Measurements from ENCODE around the gene SUSD2.

The SUSD2 gene

DNA sequence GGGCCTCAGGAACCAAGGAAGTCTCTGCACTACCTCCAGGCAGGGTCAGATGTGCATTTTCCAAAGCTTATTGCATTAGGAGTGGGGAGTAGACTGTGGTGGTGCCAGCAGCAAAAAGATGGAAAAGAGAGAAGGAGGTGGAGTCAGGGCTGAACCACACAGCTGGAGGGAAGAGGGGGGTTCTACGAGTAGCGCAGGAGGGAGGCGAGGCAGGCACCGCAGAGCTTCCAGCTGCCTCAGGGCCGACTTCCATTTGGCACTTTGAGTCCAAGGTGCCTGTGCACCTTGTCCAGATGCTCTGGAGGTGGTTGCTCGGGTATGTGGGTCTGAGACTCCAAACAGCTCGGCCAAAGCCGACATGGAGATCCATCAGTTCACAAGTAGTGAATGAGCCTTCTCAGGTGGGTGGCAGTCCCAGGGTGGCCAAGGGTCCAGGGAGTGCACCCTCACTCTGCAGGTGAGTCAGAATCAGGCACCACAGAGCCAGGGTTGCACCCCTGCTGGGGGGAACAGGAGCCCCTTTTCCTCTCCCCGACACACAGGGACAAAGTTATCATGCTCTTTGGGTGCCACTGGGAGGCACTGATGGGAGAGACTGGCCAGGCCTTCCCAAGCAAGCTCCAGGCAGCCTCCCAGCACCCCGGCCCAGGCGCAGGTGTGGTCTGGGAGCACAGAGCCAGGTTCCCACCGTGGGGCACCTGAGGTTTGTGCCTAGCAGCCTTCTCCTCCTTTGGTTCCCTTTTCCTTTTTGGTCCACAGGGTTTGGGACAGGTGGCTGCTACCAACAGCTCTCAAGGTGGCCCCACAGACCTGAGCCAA, 33.4 kb downstream of the SUSD2 start:
- Histone ChIP-seq H3K9me3 (ENCODE audit: insufficient read depth, low read length) (no peaks in the 10 kb centered on the region), H3K79me2 (ENCODE audit: low read length) (no peaks in the 10 kb centered on the region), H3K4me1 (ENCODE audit: low read length) (peaks cover 5% of the 10 kb centered on the region), H3K9ac (ENCODE audit: low read length) (no peak overlapping the region), H3K36me3 (replicated peaks; ENCODE audit: low read depth, low read length) (no peaks in the 10 kb centered on the region), H4K20me1 (ENCODE audit: insufficient read depth, low read length) (no peaks in the 10 kb centered on the region), H3K4me2 (ENCODE audit: low read length) (no peak overlapping the region), H3K27me3 (ENCODE audit: low read depth, low read length) (no peaks in the 10 kb centered on the region), H2AFZ (ENCODE audit: low read depth, low read length) (no peak overlapping the region), H3K27ac (ENCODE audit: low read length) (no peak overlapping the region), H3K4me3 (ENCODE audit: low read length) (no peak overlapping the region)
- TF ChIP-seq EZH2phosphoT487 (IDR thresholded peaks at IDR 0.05; ENCODE audit: low read depth): no peak
- TF ChIP-seq, protein P1, sequence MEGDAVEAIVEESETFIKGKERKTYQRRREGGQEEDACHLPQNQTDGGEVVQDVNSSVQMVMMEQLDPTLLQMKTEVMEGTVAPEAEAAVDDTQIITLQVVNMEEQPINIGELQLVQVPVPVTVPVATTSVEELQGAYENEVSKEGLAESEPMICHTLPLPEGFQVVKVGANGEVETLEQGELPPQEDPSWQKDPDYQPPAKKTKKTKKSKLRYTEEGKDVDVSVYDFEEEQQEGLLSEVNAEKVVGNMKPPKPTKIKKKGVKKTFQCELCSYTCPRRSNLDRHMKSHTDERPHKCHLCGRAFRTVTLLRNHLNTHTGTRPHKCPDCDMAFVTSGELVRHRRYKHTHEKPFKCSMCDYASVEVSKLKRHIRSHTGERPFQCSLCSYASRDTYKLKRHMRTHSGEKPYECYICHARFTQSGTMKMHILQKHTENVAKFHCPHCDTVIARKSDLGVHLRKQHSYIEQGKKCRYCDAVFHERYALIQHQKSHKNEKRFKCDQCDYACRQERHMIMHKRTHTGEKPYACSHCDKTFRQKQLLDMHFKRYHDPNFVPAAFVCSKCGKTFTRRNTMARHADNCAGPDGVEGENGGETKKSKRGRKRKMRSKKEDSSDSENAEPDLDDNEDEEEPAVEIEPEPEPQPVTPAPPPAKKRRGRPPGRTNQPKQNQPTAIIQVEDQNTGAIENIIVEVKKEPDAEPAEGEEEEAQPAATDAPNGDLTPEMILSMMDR (IDR thresholded peaks at IDR 0.05; ENCODE audit: low read depth, low read length): no peak

DNA sequence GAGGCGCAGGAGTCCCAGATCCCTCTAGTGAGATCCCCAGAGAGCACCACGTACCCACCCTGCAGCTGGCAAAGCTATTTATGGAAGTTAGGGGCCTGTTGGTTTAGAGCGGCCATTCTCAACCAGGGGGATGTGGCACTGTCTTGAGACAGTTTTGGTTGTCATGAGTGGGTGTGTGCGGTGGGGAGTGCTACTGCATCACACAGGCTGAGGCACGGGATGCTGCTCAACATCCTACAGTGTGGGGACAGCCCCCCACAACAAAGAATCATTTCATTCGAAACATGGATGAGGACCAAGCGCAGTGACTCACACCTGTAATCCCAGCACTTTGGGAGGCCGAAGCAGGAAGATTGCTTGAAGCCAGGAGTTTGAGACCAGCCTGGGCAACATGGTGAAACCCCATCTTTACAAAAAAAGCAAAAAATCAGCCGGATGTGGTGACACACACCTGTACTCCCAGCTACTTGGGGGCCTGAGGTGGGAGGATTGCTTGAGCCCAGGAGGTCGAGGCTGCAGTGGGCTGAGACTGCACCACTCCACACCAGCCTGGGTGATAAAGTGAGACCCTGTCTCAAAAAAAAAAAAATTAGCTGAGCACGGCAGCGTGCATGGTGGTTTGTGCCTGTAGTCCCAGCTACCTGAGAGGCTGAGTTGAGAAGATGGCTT, 35.4 kb downstream of the SUSD2 start:
- peaks cover 5% of the 10 kb centered on the region for H3K4me1 ChIP-seq (ENCODE audit: low read length)
- no peaks in the 10 kb centered on the region for H3K36me3 ChIP-seq (replicated peaks; ENCODE audit: low read depth, low read length)
- no peaks in the 10 kb centered on the region for H4K20me1 ChIP-seq (ENCODE audit: insufficient read depth, low read length)
- H3K4me2 ChIP-seq (ENCODE audit: low read length): no peak overlapping the region
- no peaks in the 10 kb centered on the region for H3K27me3 ChIP-seq (ENCODE audit: low read depth, low read length)
- H3K79me2 ChIP-seq (ENCODE audit: low read length): no peaks in the 10 kb centered on the region
- H3K4me3 ChIP-seq (ENCODE audit: low read length): no peak overlapping the region
- TF ChIP-seq, protein P1 (IDR thresholded peaks at IDR 0.05; ENCODE audit: low read depth, low read length): no peak
- TF ChIP-seq EZH2phosphoT487 (IDR thresholded peaks at IDR 0.05; ENCODE audit: low read depth): no peak
- no peak overlapping the region for H3K9ac ChIP-seq (ENCODE audit: low read length)
- H3K9me3 ChIP-seq (ENCODE audit: insufficient read depth, low read length): no peaks in the 10 kb centered on the region
- H3K27ac ChIP-seq (ENCODE audit: low read length): no peak overlapping the region
- no peak overlapping the region for H2AFZ ChIP-seq (ENCODE audit: low read depth, low read length)

DNA sequence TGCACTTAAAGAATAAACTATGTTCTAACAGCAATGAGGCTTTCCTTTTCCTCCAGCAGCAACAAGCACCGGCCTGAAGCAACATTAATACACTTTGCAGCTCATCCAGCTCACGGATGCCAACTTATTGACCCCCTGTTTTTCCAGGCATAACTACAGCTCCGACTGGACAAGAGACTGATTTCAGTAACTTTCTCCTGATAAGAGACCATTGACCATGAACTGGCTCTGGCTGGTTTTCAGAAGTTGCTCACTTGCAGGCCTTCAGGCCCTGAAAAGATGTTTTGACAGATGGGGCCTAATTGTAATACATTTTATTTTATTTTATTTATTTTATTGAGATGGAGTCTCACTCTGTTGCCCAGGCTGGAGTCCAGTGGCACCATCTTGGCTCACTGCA, 36.1 kb downstream of the SUSD2 start:
- Histone ChIP-seq H3K9me3 (ENCODE audit: insufficient read depth, low read length) (no peaks in the 10 kb centered on the region), H4K20me1 (ENCODE audit: insufficient read depth, low read length) (no peaks in the 10 kb centered on the region), H3K27ac (ENCODE audit: low read length) (no peak overlapping the region), H3K4me2 (ENCODE audit: low read length) (no peak overlapping the region), H2AFZ (ENCODE audit: low read depth, low read length) (no peak overlapping the region), H3K36me3 (replicated peaks; ENCODE audit: low read depth, low read length) (no peaks in the 10 kb centered on the region), H3K4me1 (ENCODE audit: low read length) (peaks cover 1% of the 10 kb centered on the region), H3K79me2 (ENCODE audit: low read length) (no peaks in the 10 kb centered on the region), H3K27me3 (ENCODE audit: low read depth, low read length) (no peaks in the 10 kb centered on the region), H3K4me3 (ENCODE audit: low read length) (no peak overlapping the region), H3K9ac (ENCODE audit: low read length) (no peak overlapping the region)
- TF ChIP-seq, protein P1 (IDR thresholded peaks at IDR 0.05; ENCODE audit: low read depth, low read length): no peak

DNA sequence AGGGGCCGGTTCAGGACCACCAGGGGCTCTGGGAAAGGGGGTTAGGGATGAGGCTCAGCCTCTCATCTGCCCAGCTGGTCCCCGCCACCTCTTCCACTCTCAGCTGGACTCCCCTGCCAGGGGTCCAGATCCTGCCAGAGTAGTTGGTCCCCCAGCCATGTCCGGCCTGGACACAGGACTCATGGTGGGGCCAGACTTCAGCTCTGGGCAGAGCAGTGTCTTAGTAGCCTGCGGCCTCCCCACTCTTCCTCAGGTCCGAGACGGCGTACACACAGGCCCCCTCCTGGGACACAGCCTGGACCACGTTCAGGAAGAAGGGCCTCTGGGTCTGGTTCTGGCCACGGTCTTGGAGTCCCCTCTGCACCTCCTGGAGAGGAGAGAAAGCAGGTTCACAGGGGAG, 38.5 kb downstream of the SUSD2 start:
- Histone ChIP-seq H3K4me1 (ENCODE audit: low read length) (no peaks in the 10 kb centered on the region), H3K4me2 (ENCODE audit: low read length) (no peak overlapping the region), H2AFZ (ENCODE audit: low read depth, low read length) (no peak overlapping the region), H3K79me2 (ENCODE audit: low read length) (no peaks in the 10 kb centered on the region), H3K27me3 (ENCODE audit: low read depth, low read length) (no peaks in the 10 kb centered on the region), H3K27ac (ENCODE audit: low read length) (no peak overlapping the region), H4K20me1 (ENCODE audit: insufficient read depth, low read length) (no peaks in the 10 kb centered on the region), H3K4me3 (ENCODE audit: low read length) (no peak overlapping the region), H3K36me3 (replicated peaks; ENCODE audit: low read depth, low read length) (no peaks in the 10 kb centered on the region), H3K9me3 (ENCODE audit: insufficient read depth, low read length) (no peaks in the 10 kb centered on the region), H3K9ac (ENCODE audit: low read length) (no peak overlapping the region)
- TF ChIP-seq EZH2phosphoT487 (IDR thresholded peaks at IDR 0.05; ENCODE audit: low read depth): no peak
- TF ChIP-seq, protein P1 (IDR thresholded peaks at IDR 0.05; ENCODE audit: low read depth, low read length): no peak
